Stimulated activated memory B cell treated with anti-CD40 and anti-IgM and Interleukin-4, amounts not matched to agents 10 μg/mL and 1 μg/mL and 100 μg/mL, for 72 hours (primary cell): ENCODE data around the gene RIOX2.

ENCODE experiments used
- ATAC-seq: fragments of 150-1000 bp; cut with Tn5 transposase; 2 replicates; pipeline ENCODE4 v1.10.0; 2021
- H3K27ac Mint-ChIP-seq: one replicate; pipeline ENCODE4 v1.8.0; 2022; ENCODE audit warnings: mild to moderate bottlenecking, mixed read lengths
- H3K27me3 Mint-ChIP-seq: one replicate; pipeline ENCODE4 v1.8.0; 2022; ENCODE audit warnings: mixed read lengths
- H3K36me3 Mint-ChIP-seq: one replicate; pipeline ENCODE4 v1.8.0; 2022; ENCODE audit warnings: mixed read lengths
- H3K4me1 Mint-ChIP-seq: one replicate; pipeline ENCODE4 v1.8.0; 2022; ENCODE audit warnings: mixed read lengths
- H3K4me3 Mint-ChIP-seq: one replicate; pipeline ENCODE4 v1.8.0; 2022; ENCODE audit warnings: mild to moderate bottlenecking, moderate library complexity, mixed read lengths
- H3K9me3 Mint-ChIP-seq: one replicate; pipeline ENCODE4 v1.8.0; 2022; ENCODE audit warnings: mixed read lengths

The RIOX2 gene

DNA sequence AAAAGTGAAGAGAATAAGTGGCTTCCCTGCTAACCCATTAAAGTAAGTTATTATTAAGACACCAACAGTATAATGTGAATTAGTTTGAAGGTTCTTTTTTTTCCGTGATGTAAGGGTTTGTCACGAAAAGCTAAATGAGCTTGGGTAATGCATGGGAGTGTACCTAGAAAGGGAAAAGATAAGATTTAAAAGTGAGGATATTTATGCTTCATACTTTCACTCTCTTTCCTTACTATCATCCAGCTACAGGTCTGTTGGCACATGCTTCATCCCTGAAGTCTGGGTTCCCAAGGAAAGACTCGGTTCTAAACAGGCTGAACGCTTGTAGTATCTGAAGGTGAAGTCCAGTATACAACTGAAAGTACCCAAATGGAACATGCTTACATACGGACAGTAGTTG lies 26.9 kb upstream of the RIOX2 start:
- Mint-ChIP-seq H3K9me3 (no peaks in the 10 kb centered on the region), H3K27ac (no peak overlapping the region), H3K4me1 (peaks cover 9% of the 10 kb centered on the region), H3K27me3 (peaks cover 9% of the 10 kb centered on the region), H3K36me3 (no peaks in the 10 kb centered on the region), H3K4me3 (no peak overlapping the region)
- no peak for ATAC-seq

DNA sequence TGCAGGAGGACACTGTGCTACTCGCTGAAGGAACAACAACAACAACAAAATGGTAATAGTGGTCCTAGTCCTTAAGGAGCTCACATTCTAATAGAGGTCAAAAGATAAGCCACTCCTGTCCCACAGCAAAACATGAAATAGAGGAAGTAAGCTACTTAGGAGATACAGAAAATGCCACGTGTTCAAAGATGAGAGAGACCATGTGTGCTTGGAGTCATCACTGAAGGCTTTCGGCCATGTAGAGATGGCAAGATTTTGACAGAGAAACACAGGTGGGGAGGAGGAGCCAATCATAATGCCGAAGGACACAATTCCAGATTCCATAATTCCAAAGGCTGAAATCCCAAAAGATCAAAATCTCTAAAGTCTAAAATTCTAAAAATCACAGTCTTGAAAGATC lies 24.8 kb upstream of the RIOX2 start:
- no peak for ATAC-seq
- no peaks in the 10 kb centered on the region for H3K9me3 Mint-ChIP-seq
- peaks cover 21% of the 10 kb centered on the region for H3K27me3 Mint-ChIP-seq

DNA sequence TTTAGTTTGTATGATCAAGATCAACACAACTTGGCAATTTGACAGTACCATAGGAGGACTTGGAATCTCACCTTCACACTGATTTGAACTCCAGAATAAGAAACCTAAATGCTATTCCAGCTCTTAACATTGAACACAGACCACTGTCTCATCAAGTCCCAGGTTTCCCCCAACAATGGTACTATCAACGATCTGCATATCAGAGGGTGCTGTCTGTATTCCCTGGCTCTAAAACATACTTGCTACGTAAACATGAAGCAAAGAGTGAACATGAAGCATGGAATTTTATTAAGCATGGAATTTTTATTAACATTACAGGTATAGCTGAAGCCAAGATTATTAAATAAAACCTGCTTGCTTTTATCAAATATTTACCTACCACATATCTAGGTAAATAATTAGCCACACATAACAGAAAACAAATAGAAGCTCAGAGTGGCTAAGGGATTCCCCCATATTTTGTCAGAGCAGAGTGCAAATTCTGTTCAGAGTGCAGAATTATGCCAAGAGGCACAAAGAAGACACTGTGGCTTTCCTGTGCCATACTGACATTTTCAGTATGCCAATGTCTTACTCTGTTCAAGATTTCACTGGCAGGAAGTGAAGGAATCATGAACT lies 22.2 kb upstream of the RIOX2 start:
- no peak overlapping the region for H3K27ac Mint-ChIP-seq
- peaks cover 21% of the 10 kb centered on the region for H3K27me3 Mint-ChIP-seq
- H3K4me1 Mint-ChIP-seq = no peaks in the 10 kb centered on the region
- no peaks in the 10 kb centered on the region for H3K36me3 Mint-ChIP-seq
- no peaks in the 10 kb centered on the region for H3K9me3 Mint-ChIP-seq
- no peak for ATAC-seq
- H3K4me3 Mint-ChIP-seq = no peak overlapping the region

More for the DNA sequence above, 24.8 kb upstream of the RIOX2 start:
- no peaks in the 10 kb centered on the region for H3K36me3 Mint-ChIP-seq
- H3K4me1 Mint-ChIP-seq = no peaks in the 10 kb centered on the region
- no peak overlapping the region for H3K27ac Mint-ChIP-seq
- H3K4me3 Mint-ChIP-seq = no peak overlapping the region

DNA sequence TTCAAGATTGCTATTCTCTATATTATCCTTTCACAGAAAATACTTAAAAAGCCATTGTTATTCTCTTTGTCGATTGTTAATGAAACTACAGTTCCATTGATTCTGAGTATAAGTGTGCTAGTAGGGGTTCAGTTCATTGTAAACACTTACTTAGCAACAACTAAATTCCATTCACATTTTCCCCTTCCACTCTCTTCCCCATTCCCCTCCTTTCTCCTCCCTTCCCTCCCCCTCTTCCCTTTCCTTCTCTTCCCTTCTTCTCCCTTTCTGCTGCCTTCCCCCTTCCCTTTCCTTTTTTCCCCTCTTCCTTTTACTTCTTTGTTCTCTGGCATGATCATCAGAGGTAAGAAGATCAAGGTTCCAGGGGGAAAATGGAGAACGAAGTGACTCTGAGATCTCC lies 21.3 kb upstream of the RIOX2 start:
- H3K9me3 Mint-ChIP-seq = peaks cover 5% of the 10 kb centered on the region
- no peak overlapping the region for H3K27ac Mint-ChIP-seq
- H3K4me1 Mint-ChIP-seq = no peaks in the 10 kb centered on the region
- H3K4me3 Mint-ChIP-seq = no peak overlapping the region
- no peak for ATAC-seq
- no peaks in the 10 kb centered on the region for H3K36me3 Mint-ChIP-seq
- peaks cover 19% of the 10 kb centered on the region for H3K27me3 Mint-ChIP-seq

DNA sequence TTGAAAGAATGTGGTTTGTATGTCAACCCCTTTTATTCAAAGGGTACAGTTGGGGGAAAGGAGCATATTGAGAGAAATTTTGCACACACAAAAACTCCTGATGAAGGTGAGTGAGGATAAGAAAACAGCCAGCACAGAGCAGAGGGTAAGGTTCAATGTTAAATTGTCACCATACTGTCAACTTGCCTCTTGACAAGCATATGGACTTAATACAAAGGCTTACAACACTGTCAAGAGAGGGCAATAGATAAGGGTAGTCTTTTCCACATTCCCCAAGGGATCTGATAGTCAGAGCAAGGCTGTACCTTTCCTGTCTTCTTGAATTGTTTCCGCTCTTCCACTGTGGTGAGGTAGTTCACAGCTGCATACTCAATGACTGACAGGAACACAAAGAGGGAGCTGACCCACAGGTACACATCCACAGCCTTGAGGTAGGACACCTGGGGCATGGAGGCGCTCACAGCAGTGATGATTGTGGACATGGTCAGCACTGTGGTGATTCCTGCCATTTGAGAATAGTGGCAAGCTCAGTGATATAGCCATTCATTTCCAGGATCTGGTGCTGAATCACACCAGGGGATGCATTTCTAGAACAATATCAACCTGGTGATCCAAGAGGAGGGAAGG lies 20.4 kb upstream of the RIOX2 start:
- no peak overlapping the region for H3K4me3 Mint-ChIP-seq
- H3K27ac Mint-ChIP-seq = no peak overlapping the region
- H3K4me1 Mint-ChIP-seq = no peaks in the 10 kb centered on the region

DNA sequence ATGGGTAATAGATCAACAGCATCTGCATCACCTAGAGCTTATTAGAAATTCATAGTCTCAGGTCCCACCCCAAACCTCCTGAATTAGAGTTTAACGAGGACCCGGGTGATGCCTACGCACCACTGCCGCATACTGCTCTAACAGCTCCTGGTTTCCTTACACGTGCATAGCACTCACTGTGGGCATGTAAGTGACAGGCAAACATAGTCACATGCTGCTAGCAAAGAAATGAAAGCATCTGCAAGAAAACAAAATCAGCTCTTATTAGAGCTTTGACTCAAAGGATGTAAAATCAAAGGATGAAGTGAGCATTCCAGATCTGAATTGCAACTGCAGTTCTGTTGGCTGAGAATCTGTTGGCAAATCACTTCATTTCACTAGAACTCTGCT lies 19.1 kb upstream of the RIOX2 start:
- no peaks in the 10 kb centered on the region for H3K36me3 Mint-ChIP-seq
- peaks cover 28% of the 10 kb centered on the region for H3K27me3 Mint-ChIP-seq
- no peak overlapping the region for H3K4me3 Mint-ChIP-seq
- H3K4me1 Mint-ChIP-seq = no peaks in the 10 kb centered on the region
- H3K27ac Mint-ChIP-seq = no peak overlapping the region
- peaks cover 9% of the 10 kb centered on the region for H3K9me3 Mint-ChIP-seq
- ATAC-seq = no peak

More for the DNA sequence above, 20.4 kb upstream of the RIOX2 start:
- Mint-ChIP-seq H3K27me3 (peaks cover 27% of the 10 kb centered on the region), H3K36me3 (no peaks in the 10 kb centered on the region), H3K9me3 (peaks cover 9% of the 10 kb centered on the region)
- ATAC-seq = no peak

DNA sequence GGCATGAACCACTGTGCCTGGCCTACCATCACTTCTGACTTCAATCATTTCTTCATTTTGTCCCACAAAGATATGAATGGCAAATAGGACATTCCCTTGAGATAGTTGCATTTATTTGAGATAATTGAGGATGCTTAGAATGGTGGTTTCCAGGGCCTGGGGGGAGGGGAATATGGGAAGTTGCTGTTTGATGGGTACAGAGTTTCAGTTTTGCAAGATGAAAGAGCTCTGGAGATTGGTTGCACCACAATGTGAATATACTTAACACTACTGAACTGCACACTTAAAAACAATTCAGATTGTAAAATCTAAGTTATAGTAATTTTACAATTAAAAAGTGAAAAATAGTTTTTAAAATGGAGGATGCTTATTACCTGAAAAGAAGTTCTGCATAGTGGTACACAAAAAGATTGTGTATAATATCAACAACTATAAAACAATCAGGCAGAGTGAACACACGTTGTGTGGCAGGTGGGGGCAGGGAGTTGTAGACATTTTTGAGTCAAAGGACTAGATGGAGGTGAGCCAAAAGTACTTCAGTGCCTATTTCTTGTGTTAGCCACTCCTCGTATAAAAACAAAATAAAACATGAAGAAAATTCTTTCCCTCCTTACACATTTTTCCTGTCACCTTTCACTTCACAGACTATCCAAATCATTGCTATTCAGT lies 18.5 kb upstream of the RIOX2 start:
- Mint-ChIP-seq H3K9me3 (peaks cover 9% of the 10 kb centered on the region), H3K27me3 (peaks cover 28% of the 10 kb centered on the region), H3K4me3 (no peak overlapping the region), H3K36me3 (no peaks in the 10 kb centered on the region), H3K27ac (no peak overlapping the region), H3K4me1 (no peaks in the 10 kb centered on the region)
- ATAC-seq = no peak

DNA sequence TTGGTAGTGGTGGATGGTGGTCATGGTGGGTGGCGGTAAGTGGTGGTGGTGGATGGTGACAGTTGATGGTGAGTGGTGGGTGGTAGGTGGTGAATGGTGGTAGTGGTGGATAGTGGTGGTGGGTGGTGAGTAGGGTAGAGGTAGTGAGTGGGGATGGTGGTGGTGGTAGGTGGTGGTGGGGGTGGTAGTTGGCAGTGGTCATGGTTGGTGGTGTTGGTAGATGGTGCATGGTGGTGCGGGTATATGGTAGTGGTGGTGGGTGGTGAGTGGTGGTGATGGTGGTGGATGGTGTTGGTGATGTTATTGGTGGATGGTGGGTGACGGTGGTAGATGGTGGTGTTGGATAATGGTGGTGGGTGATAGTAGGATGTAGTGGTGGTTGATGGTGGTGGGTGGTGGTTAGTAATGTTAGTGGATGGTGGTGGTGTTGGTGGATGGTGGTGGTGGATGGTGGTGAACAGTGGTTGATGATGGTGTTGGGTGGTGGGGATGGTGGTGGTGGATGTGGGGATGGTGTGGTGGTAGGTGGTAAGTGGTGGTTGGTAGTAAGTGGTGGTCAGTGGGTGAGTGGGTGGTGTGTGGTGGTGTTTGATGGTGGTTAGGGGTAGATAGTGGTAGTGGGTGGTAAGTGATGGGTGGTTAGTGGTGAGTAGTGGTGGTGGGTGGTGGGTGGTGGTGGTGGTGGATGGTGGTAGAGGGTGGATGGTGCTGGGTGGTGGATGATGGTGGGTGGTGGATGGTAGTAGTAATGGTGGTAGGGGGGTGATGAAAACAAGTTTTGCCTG lies 16.7 kb upstream of the RIOX2 start:
- Mint-ChIP-seq H3K4me3 (no peak overlapping the region), H3K36me3 (no peaks in the 10 kb centered on the region), H3K9me3 (peaks cover 9% of the 10 kb centered on the region), H3K4me1 (no peaks in the 10 kb centered on the region), H3K27me3 (peaks cover 27% of the 10 kb centered on the region), H3K27ac (no peak overlapping the region)
- peak; percentile 62 for ATAC-seq

DNA sequence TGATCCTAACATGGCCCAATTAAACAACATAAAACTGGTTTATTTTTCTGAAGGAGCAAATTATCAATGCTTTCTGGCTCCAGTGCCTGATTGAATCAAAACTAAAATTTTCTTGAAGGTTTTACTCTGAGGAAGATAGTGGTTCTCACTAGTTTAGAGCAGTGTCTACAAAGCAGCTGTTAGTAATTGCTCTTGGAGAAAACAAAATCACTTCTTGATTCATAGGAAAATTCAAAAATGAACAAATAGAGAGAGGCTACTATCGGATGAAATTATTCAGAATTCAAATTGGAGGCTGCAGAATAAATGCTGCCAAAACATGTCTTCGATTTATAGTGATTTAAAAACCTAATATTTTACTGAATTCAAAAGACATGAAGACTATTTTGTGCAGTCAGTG lies 15.1 kb upstream of the RIOX2 start:
- Mint-ChIP-seq H3K27ac (no peak overlapping the region), H3K27me3 (peaks cover 16% of the 10 kb centered on the region), H3K9me3 (peaks cover 9% of the 10 kb centered on the region), H3K4me1 (no peaks in the 10 kb centered on the region), H3K4me3 (no peak overlapping the region), H3K36me3 (no peaks in the 10 kb centered on the region)
- ATAC-seq = no peak

DNA sequence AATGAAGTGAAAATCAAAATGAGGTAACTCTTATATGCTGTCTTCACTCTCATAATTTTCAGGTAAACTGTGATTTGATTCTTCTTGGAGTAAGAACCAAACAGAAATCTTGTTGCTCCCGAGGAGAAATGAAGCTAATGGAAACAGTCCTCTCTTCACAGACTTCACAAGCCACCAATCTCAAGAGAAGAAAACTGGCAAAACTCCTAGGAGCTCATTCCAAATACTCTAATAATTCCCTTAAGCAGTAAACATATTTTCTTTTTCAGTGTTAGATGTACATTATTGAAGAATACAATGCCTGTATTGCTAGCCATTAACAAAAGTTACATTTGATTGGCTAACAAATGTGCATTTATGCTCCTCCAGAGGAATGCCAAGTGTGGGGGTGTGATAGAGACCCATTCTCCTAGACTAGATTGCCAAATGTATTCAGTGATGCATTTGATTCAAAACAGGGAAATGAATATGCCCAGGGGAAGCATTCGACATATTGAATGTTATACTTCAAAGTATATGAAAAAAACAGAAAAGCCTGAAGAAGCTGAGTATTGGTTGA lies 11.8 kb upstream of the RIOX2 start:
- no peak for ATAC-seq
- Mint-ChIP-seq H3K4me3 (no peak overlapping the region), H3K27me3 (peaks cover 14% of the 10 kb centered on the region), H3K4me1 (no peaks in the 10 kb centered on the region), H3K27ac (no peak overlapping the region), H3K9me3 (peaks cover 8% of the 10 kb centered on the region), H3K36me3 (no peaks in the 10 kb centered on the region)

DNA sequence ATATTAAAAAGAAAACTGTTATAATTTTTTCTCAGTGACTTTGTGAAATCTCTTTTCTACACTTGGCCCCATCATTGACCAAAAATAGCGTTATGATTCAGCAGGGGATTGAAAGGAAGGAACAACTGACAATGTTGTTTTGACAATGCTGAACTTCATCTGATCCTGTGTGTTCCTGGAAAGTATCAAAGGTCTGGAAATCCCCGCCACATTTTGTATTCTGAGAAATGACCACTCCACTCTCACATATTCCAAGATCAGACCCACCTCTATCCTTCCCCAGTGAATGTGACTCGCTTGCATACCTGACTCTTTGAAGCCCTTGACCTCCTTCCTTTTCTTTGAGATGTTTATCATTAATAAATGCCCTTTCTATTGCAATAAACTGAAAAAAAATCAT lies 9.7 kb upstream of the RIOX2 start:
- H3K9me3 Mint-ChIP-seq = no peaks in the 10 kb centered on the region
- no peak overlapping the region for H3K4me3 Mint-ChIP-seq
- no peaks in the 10 kb centered on the region for H3K27me3 Mint-ChIP-seq
- H3K36me3 Mint-ChIP-seq = no peaks in the 10 kb centered on the region
- no peak overlapping the region for H3K27ac Mint-ChIP-seq
- no peak for ATAC-seq
- no peaks in the 10 kb centered on the region for H3K4me1 Mint-ChIP-seq

DNA sequence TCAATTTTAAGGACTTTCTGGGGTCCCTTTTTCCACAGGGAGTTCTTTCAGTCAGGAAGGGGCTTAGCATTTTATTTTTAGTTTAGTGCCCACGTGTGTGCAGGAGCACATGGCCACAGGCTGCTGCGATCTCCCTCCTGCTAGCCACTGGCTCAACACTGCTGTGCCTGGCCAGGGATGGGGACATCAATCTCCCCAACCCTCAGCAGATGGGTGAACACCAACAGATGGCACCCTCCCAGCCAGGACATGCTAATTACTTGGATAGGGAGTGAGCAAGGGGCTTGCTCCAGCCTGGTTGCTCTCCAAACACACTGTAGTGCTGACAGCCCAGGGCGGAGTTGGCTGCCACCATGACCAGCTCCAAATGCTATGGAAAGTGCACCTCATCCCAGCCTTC lies 7.4 kb upstream of the RIOX2 start:
- no peak for ATAC-seq
- H3K36me3 Mint-ChIP-seq = no peaks in the 10 kb centered on the region
- no peaks in the 10 kb centered on the region for H3K27me3 Mint-ChIP-seq
- no peak overlapping the region for H3K4me3 Mint-ChIP-seq
- H3K9me3 Mint-ChIP-seq = no peaks in the 10 kb centered on the region
- peaks cover 7% of the 10 kb centered on the region for H3K4me1 Mint-ChIP-seq
- no peak overlapping the region for H3K27ac Mint-ChIP-seq

DNA sequence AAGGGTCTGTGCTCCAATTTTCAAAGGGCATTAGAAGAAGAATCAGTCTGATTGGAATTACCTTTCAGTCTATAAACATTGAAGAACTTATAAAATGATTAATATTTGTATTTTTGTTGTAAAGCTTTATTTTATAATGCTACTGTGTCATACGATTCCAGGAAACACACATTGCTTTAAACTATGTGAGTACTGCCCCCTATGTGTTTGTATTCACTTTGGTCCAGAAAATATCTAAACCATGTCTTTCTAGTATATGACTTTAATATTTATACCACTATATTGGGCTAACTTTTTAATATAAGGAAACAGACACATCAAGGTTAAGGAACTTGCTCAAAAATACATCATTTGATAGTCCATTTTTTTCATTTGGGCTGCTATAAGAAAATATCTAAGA lies 3.2 kb upstream of the RIOX2 start:
- ATAC-seq = no peak
- Mint-ChIP-seq H3K27ac (no peak overlapping the region), H3K36me3 (no peaks in the 10 kb centered on the region), H3K9me3 (no peaks in the 10 kb centered on the region), H3K4me1 (peaks cover 30% of the 10 kb centered on the region), H3K4me3 (no peak overlapping the region), H3K27me3 (no peaks in the 10 kb centered on the region)

DNA sequence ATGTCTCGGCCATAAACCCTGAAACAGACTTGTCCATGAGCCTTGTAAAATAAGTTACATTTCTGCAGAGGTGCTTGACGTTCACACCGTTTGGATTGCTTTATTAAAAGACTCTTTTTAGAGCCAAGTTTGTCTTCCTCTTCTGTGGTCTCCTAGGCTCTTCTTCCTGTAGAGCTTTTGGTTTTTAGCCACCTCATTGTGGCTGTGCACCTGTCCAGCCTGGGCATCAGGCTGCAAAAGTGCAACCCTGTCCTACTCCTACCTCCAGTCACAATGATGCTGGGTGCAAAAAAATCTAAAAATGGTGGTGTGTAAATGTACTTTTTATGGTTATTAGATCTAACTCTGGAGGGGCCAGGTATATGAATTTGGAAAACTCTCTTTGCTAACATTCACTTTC lies 2.8 kb upstream of the RIOX2 start:
- Mint-ChIP-seq H3K4me3 (no peak overlapping the region), H3K27ac (no peak overlapping the region), H3K27me3 (no peaks in the 10 kb centered on the region), H3K36me3 (no peaks in the 10 kb centered on the region), H3K4me1 (peaks cover 34% of the 10 kb centered on the region), H3K9me3 (no peaks in the 10 kb centered on the region)
- no peak for ATAC-seq

DNA sequence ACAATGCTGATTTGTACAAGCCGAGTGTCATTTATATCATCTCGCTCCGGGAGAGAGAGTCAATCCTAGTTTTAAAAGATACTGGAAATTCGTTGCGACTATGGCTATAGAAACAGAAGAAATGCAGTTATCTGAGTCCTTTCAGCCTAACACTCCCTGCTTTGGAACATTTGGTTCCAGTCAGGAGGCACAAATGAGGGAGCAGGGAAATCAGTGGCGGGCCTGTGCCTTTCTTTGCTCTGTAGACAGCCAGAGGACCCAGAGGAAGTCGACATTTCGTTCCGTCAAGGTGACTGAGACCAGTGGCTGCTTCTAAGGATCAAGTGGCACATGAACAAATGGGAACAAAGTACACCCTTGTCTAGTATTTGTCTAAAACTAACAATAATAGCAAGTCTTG lies 745 bp upstream of the RIOX2 start:
- H3K4me3 Mint-ChIP-seq = peak overlapping the region; percentile 52
- peaks cover 53% of the 10 kb centered on the region for H3K4me1 Mint-ChIP-seq
- ATAC-seq = no peak
- H3K27me3 Mint-ChIP-seq = no peaks in the 10 kb centered on the region
- H3K9me3 Mint-ChIP-seq = no peaks in the 10 kb centered on the region
- H3K27ac Mint-ChIP-seq = peak overlapping the region; percentile 91
- peaks cover 4% of the 10 kb centered on the region for H3K36me3 Mint-ChIP-seq
